HCT116 (cell line): Measurements from ENCODE around the gene GSTM4. TPM values are rescaled to one million over a fixed set of nuclear protein-coding genes. Genes with fewer than 3 reads are reported as not detected.

Experiments
- ATAC-seq: fragments of 200-7000 bp; cut with Tn5 transposase; 2 replicates; pipeline ENCODE4 v1.9.1; 2020; ENCODE audit warnings: mild to moderate bottlenecking, moderate library complexity
- BruUV-seq: library from RNA; stranded (reverse); fragments of 400-500 nt; replicated peaks from 2 replicates; lab custom pipeline; 2021; lab: Mats Ljungman, UMichigan
- CTCF ChIA-PET: fragments of 300-600 bp; sonication (Branson Sonifier 250); formaldehyde crosslinking; loops from one replicate; lab custom pipeline; 2021; ENCODE audit warnings: antibody characterized with exemption; lab: Charles Lee
- POLR2A ChIA-PET: fragments of 300-600, 350-600 bp; sonication (Branson Sonifier 250); formaldehyde crosslinking; loops from one replicate; lab custom pipeline; 2021; ENCODE audit warnings: antibody characterized with exemption; lab: Charles Lee
- RAD21 ChIA-PET, 2 experiments: fragments of 300-600 bp; sonication (Branson Sonifier 250); formaldehyde crosslinking; loops; one replicate each; lab custom pipeline; 2023; ENCODE audit warnings: low total read pairs in 2 of 2; ENCODE audit not compliant: uncharacterized antibody in 2 of 2, unreplicated experiment in 2 of 2, low non-redundant PET in 1 of 2; lab: Charles Lee
- DNase-seq: peaks from one replicate; pipeline ENCODE4 v3.0.0-alpha.2; 2010; ENCODE audit warnings: low read depth, low spot score
- H2AFZ ChIP-seq: fragments of 200-600 bp; shearing (Covaris generic), sonication (generic); 2 replicates; pipeline ENCODE4 v1.6.1; 2017; ENCODE audit warnings: low read depth, mixed run types, mixed read lengths, antibody characterized with exemption, low read length; ENCODE audit not compliant: poor library complexity, severe bottlenecking
- H3K27ac ChIP-seq: 2 replicates; pipeline ENCODE4 v1.5.1; 2012; ENCODE audit warnings: low read depth, low read length
- H3K27me3 ChIP-seq: fragments of 200-600 bp; sonication (generic); 2 replicates; pipeline ENCODE4 v1.6.1; 2016; ENCODE audit warnings: mixed run types, low read length, mixed read lengths; ENCODE audit not compliant: insufficient read depth
- H3K36me3 ChIP-seq, 2 experiments: fragments of 200-500 bp in 1 of 2; fragments of 200-600 bp in 1 of 2; sonication (Bioruptor generic) in 1 of 2; sonication (generic) in 1 of 2; 2 replicates each; pipeline versions ENCODE4 v1.5.1 to v1.6.1; 2014 to 2016; ENCODE audit warnings: low read length in 2 of 2, inconsistent platforms in 1 of 2, mixed read lengths in 1 of 2, mixed run types in 1 of 2; ENCODE audit not compliant: insufficient read depth in 2 of 2, control insufficient read depth in 1 of 2
- H3K4me1 ChIP-seq, 2 experiments: fragments of 200-600 bp in 1 of 2; sonication (generic) in 1 of 2; 2 replicates each; pipeline versions ENCODE4 v1.5.1 to v1.6.1; 2012 to 2017; ENCODE audit warnings: low read length in 2 of 2, inconsistent platforms in 1 of 2, mild to moderate bottlenecking in 1 of 2, mixed read lengths in 1 of 2, mixed run types in 1 of 2, moderate library complexity in 1 of 2; ENCODE audit not compliant: insufficient read depth in 2 of 2, control insufficient read depth in 1 of 2
- H3K4me2 ChIP-seq: fragments of 200-600 bp; sonication (generic); 2 replicates; pipeline ENCODE4 v1.6.1; 2017; ENCODE audit warnings: mixed run types, low read length, mixed read lengths
- H3K4me3 ChIP-seq, 2 experiments: fragments of 200-600 bp in 1 of 2; sonication (generic) in 1 of 2; replicated peaks in 1 of 2; 2 replicates each; pipeline ENCODE4 v1.5.1; 2011 to 2016; ENCODE audit warnings: low read length in 2 of 2, control low read depth in 1 of 2, low read depth in 1 of 2, mild to moderate bottlenecking in 1 of 2, mixed read lengths in 1 of 2, mixed run types in 1 of 2
- H3K79me2 ChIP-seq: fragments of 200-600 bp; sonication (generic); 2 replicates; pipeline ENCODE4 v1.6.1; 2017; ENCODE audit warnings: mild to moderate bottlenecking, mixed run types, low read length, moderate library complexity, mixed read lengths; ENCODE audit not compliant: insufficient read depth
- H3K9ac ChIP-seq: fragments of 200-600 bp; sonication (generic); 2 replicates; pipeline ENCODE4 v1.6.1; 2016; ENCODE audit warnings: low read length, mixed read lengths
- H3K9me2 ChIP-seq: fragments of 200-600 bp; sonication (generic), shearing (Covaris generic); 2 replicates; pipeline ENCODE4 v1.6.1; 2017; ENCODE audit warnings: mixed run types, mild to moderate bottlenecking, moderate library complexity; ENCODE audit not compliant: insufficient read depth
- H3K9me3 ChIP-seq, 2 experiments: fragments of 200-500 bp in 1 of 2; fragments of 200-600 bp in 1 of 2; sonication (Bioruptor generic) in 1 of 2; sonication (generic) in 1 of 2; 2 replicates each; pipeline ENCODE4 v1.6.1; 2014 to 2017; ENCODE audit warnings: low read length in 2 of 2, mixed read lengths in 2 of 2, inconsistent platforms in 1 of 2, low read depth in 1 of 2, mild to moderate bottlenecking in 1 of 2, mixed run types in 1 of 2, moderate library complexity in 1 of 2; ENCODE audit not compliant: control insufficient read depth in 1 of 2, insufficient read depth in 1 of 2
- H4K20me1 ChIP-seq: fragments of 200-600 bp; sonication (generic), shearing (Covaris generic); 2 replicates; pipeline ENCODE4 v1.6.1; 2017; ENCODE audit warnings: mixed run types, mild to moderate bottlenecking, moderate library complexity; ENCODE audit not compliant: insufficient read depth
- ATF3 ChIP-seq: IDR thresholded peaks from 2 replicates; pipeline ENCODE4 v1.6.1; 2012
- ELF1 ChIP-seq: IDR thresholded peaks from 2 replicates; pipeline ENCODE4 v1.6.1; 2012; ENCODE audit warnings: low read depth, borderline replicate concordance
- EZH2 ChIP-seq: fragments of 200-600 bp; sonication (generic); IDR thresholded peaks from 2 replicates; pipeline ENCODE4 v1.6.1; 2017; ENCODE audit warnings: antibody characterized with exemption, mixed run types
- EZH2phosphoT487 ChIP-seq: fragments of 200-600 bp; IDR thresholded peaks from 2 replicates; pipeline ENCODE4 v1.6.1; 2018; ENCODE audit warnings: antibody characterized with exemption, borderline replicate concordance
- FOSL1 ChIP-seq: IDR thresholded peaks from 2 replicates; pipeline ENCODE4 v1.6.1; 2012; ENCODE audit warnings: low read depth
- JUND ChIP-seq: IDR thresholded peaks from 2 replicates; pipeline ENCODE4 v1.6.1; 2012
- MAX ChIP-seq: IDR thresholded peaks from 2 replicates; pipeline ENCODE4 v1.6.1; 2012
- POLR2AphosphoS5 ChIP-seq: IDR thresholded peaks from 2 replicates; pipeline ENCODE4 v1.6.1; 2011; ENCODE audit warnings: mild to moderate bottlenecking, low read depth, low read length, moderate library complexity
- SRF ChIP-seq: IDR thresholded peaks from 2 replicates; pipeline ENCODE4 v1.6.1; 2012; ENCODE audit warnings: low read depth
- TCF7L2 ChIP-seq: IDR thresholded peaks from 2 replicates; pipeline ENCODE4 v1.7.0; 2011; ENCODE audit warnings: borderline replicate concordance, inconsistent platforms; ENCODE audit not compliant: insufficient read depth, insufficient read length; ENCODE audit errors: extremely low read depth
- ZFX ChIP-seq: fragments of 450-650 bp; IDR thresholded peaks from 2 replicates; pipeline ENCODE4 v1.6.1; 2017
- ZNF274 ChIP-seq: fragments of 200-500 bp; sonication (Bioruptor generic); IDR thresholded peaks from 2 replicates; pipeline ENCODE4 v1.6.1; 2014; ENCODE audit warnings: mild to moderate bottlenecking, low read depth, low read length, inconsistent platforms
- intact Hi-C: fragments of 100-400 bp; cut with micrococcal nuclease; formaldehyde crosslinking; loops from 2 replicates; pipeline ENCODE4 v1.10.0; 2022
- total RNA-seq: library from RNA; stranded (reverse); gene quantifications from one replicate; pipeline ENCODE4 v1.2.1, GENCODE V29; 2021; ENCODE audit not compliant: unreplicated experiment
- TF ChIP-seq, protein P1 (sequence below): IDR thresholded peaks from 2 replicates; pipeline ENCODE4 v1.6.1; 2012; ENCODE audit warnings: low read depth
- TF ChIP-seq, protein P2 (sequence below): IDR thresholded peaks from 2 replicates; pipeline ENCODE4 v1.6.1; 2011; ENCODE audit warnings: mild to moderate bottlenecking, low read length, moderate library complexity; ENCODE audit not compliant: insufficient replicate concordance; ENCODE audit errors: extremely low read depth

GSTM4 gene
- total RNA-seq, 1 experiment from 2014 or later = 15.9 TPM

DNA sequence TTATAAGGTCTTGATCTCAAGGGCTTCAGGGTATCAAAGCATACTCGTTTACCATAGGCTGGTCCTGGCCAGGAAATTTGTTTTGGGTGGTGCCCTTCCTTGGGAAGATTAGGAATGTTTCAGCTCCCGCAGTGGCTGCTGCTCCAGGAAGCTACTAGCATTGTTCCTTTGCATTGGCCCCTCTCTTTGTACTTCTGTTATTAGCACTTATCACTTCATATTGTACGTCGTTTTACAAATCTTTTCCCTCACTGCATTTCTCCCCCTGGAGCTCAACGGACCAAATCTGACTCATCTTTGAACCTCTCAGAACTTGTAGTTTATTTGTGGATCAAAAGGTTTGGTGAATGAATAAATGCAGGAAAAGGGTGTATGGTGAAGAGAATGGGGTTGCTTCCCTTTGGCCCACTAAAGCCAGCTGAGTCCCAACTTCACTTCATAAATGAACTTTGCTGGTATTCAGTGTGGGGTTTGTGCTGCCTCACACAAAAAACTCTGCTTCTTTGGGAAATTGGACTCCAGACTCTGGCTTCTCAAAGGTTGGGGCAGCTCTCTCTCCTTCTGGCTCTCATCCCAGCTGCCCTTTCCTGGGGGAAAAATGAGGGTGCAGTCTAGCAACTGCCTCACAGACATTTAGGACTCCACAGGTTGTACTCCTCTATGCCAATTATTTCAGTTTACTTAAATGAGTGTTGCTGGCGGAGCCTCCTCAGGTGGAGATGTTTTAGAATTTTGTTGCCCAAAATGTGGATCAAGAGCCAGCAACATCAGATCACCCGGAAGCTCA, 42.3 kb upstream of the GSTM4 start:
- ATAC-seq (no peak), DNase-seq (no peak)
- Histone ChIP-seq H3K4me3 (no peak overlapping the region), H3K9me3 (no peaks in the 10 kb centered on the region), H3K27ac (no peak overlapping the region), H3K27me3 (no peaks in the 10 kb centered on the region), H4K20me1 (no peaks in the 10 kb centered on the region), H3K36me3 (no peaks in the 10 kb centered on the region), H3K9me2 (no peaks in the 10 kb centered on the region), H3K4me2 (peak overlapping the region; percentile 13), H3K4me1 (peaks cover 16 to 51% of the 10 kb centered on the region in 2 experiments), H2AFZ (no peak overlapping the region), H3K9ac (no peak overlapping the region), H3K79me2 (no peaks in the 10 kb centered on the region)
- TF ChIP-seq TCF7L2 (no peak), JUND (0 out of 2 replicates have a peak, but pooled peaks have one; percentile 11), SRF (no peak)
- ChIA-PET RAD21 (no interaction called here), CTCF (interaction anchor here (1.2 to 1.5 kb wide), 3 partner anchors 17 to 68 kb away, joined by 3 to 6 read pairs (median 3); no protein-coding TSS in a partner anchor), POLR2A (interaction anchor here (0.5 to 1.5 kb wide), 2 partner anchors 38 to 65 kb away, joined by 4 to 5 read pairs; partner anchors contain the start of gene GNAI3)
- intact Hi-C loops = no loop called here
- BruUV-seq = no TSS peak

GRCh38 chr1:109615879-109616278, 40.0 kb upstream of the GSTM4 start:
- Histone ChIP-seq H3K9ac (no peak overlapping the region), H3K36me3 (no peaks in the 10 kb centered on the region), H3K27me3 (no peaks in the 10 kb centered on the region), H3K4me2 (no peak overlapping the region), H3K9me3 (no peaks in the 10 kb centered on the region), H4K20me1 (no peaks in the 10 kb centered on the region), H3K9me2 (no peaks in the 10 kb centered on the region), H3K4me3 (no peak overlapping the region), H3K27ac (no peak overlapping the region), H3K79me2 (peaks cover 13% of the 10 kb centered on the region), H2AFZ (no peak overlapping the region), H3K4me1 (peaks cover 18 to 57% of the 10 kb centered on the region in 2 experiments)
- DNase-seq = no peak
- no peak for ATAC-seq
- RAD21 ChIA-PET = no interaction called here
- TF ChIP-seq, protein P1, sequence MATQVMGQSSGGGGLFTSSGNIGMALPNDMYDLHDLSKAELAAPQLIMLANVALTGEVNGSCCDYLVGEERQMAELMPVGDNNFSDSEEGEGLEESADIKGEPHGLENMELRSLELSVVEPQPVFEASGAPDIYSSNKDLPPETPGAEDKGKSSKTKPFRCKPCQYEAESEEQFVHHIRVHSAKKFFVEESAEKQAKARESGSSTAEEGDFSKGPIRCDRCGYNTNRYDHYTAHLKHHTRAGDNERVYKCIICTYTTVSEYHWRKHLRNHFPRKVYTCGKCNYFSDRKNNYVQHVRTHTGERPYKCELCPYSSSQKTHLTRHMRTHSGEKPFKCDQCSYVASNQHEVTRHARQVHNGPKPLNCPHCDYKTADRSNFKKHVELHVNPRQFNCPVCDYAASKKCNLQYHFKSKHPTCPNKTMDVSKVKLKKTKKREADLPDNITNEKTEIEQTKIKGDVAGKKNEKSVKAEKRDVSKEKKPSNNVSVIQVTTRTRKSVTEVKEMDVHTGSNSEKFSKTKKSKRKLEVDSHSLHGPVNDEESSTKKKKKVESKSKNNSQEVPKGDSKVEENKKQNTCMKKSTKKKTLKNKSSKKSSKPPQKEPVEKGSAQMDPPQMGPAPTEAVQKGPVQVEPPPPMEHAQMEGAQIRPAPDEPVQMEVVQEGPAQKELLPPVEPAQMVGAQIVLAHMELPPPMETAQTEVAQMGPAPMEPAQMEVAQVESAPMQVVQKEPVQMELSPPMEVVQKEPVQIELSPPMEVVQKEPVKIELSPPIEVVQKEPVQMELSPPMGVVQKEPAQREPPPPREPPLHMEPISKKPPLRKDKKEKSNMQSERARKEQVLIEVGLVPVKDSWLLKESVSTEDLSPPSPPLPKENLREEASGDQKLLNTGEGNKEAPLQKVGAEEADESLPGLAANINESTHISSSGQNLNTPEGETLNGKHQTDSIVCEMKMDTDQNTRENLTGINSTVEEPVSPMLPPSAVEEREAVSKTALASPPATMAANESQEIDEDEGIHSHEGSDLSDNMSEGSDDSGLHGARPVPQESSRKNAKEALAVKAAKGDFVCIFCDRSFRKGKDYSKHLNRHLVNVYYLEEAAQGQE = no peak
- TF ChIP-seq ZFX = no peak
- no peak for TF ChIP-seq MAX
- TF ChIP-seq POLR2AphosphoS5 = no peak
- TF ChIP-seq ZNF274 = no peak
- TF ChIP-seq, protein P2, sequence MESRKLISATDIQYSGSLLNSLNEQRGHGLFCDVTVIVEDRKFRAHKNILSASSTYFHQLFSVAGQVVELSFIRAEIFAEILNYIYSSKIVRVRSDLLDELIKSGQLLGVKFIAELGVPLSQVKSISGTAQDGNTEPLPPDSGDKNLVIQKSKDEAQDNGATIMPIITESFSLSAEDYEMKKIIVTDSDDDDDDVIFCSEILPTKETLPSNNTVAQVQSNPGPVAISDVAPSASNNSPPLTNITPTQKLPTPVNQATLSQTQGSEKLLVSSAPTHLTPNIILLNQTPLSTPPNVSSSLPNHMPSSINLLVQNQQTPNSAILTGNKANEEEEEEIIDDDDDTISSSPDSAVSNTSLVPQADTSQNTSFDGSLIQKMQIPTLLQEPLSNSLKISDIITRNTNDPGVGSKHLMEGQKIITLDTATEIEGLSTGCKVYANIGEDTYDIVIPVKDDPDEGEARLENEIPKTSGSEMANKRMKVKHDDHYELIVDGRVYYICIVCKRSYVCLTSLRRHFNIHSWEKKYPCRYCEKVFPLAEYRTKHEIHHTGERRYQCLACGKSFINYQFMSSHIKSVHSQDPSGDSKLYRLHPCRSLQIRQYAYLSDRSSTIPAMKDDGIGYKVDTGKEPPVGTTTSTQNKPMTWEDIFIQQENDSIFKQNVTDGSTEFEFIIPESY = no peak
- no peak for TF ChIP-seq FOSL1
- TF ChIP-seq EZH2phosphoT487 = no peak
- TF ChIP-seq EZH2 = no peak
- TF ChIP-seq ELF1 = no peak
- no peak for TF ChIP-seq ATF3
- TF ChIP-seq JUND = no peak
- no TSS peak for BruUV-seq
- intact Hi-C loops = no loop called here
- CTCF ChIA-PET = no interaction called here
- POLR2A ChIA-PET = no interaction called here
